IMR-90 (cell line): ENCODE results near the gene HSPA1A. TPM values are rescaled to one million over a fixed set of nuclear protein-coding genes. Genes with fewer than 3 reads are reported as not detected.

Source experiments
- ATAC-seq: fragments of 200-7000 bp; cut with Tn5 transposase; 2 replicates; pipeline ENCODE4 v1.9.1; 2020; ENCODE audit warnings: low read depth, mild to moderate bottlenecking, moderate library complexity
- BruUV-seq: library from RNA; stranded (reverse); fragments of 400-500 nt; replicated peaks from 2 replicates; lab custom pipeline; 2021; lab: Mats Ljungman, UMichigan
- CTCF ChIA-PET: fragments of 300-600 bp; formaldehyde crosslinking; extraction: SDS; loops from one replicate; lab custom pipeline; 2021; ENCODE audit warnings: antibody characterized with exemption; lab: Yijun Ruan, JAX
- POLR2A ChIA-PET: fragments of 300-600 bp; sonication (Branson Sonifier 250); formaldehyde crosslinking; loops from one replicate; lab custom pipeline; 2022; ENCODE audit warnings: antibody characterized with exemption; ENCODE audit not compliant: unreplicated experiment; lab: Charles Lee
- DNase-seq: peaks from one replicate; pipeline ENCODE4 v3.0.0; 2013
- H2AFZ ChIP-seq: replicated peaks from 2 replicates; pipeline ENCODE3; 2013; ENCODE audit warnings: low read length, mild to moderate bottlenecking; ENCODE audit not compliant: poor library complexity
- H2AK5ac ChIP-seq: 2 replicates; pipeline ENCODE4 v1.6.1; 2013; ENCODE audit warnings: low read depth, low read length, inconsistent platforms
- H2AK9ac ChIP-seq: replicated peaks from 2 replicates; pipeline ENCODE3; 2013; ENCODE audit warnings: mild to moderate bottlenecking, low read depth, low read length, moderate library complexity; ENCODE audit not compliant: poor library complexity
- H2BK120ac ChIP-seq: 2 replicates; pipeline ENCODE4 v1.6.1; 2013; ENCODE audit warnings: low read depth, low read length, inconsistent platforms
- H2BK15ac ChIP-seq: 3 replicates; pipeline ENCODE4 v1.6.1; 2013; ENCODE audit warnings: low read depth, low read length, inconsistent platforms
- H2BK20ac ChIP-seq: 2 replicates; pipeline ENCODE4 v1.6.1; 2013; ENCODE audit warnings: low read depth, mild to moderate bottlenecking, inconsistent platforms, low read length, moderate library complexity
- H2BK5ac ChIP-seq: 2 replicates; pipeline ENCODE4 v1.6.1; 2013; ENCODE audit warnings: mild to moderate bottlenecking, low read depth, low read length, inconsistent platforms; ENCODE audit not compliant: poor library complexity, severe bottlenecking
- H3K14ac ChIP-seq: replicated peaks from 2 replicates; pipeline ENCODE4 v1.6.1; 2013; ENCODE audit warnings: low read depth, low read length, inconsistent platforms
- H3K18ac ChIP-seq: 2 replicates; pipeline ENCODE4 v1.6.1; 2013; ENCODE audit warnings: low read depth, low read length, control low read depth
- H3K23ac ChIP-seq: 2 replicates; pipeline ENCODE4 v1.6.1; 2013; ENCODE audit warnings: low read depth, low read length, inconsistent platforms
- H3K27ac ChIP-seq: 2 replicates; pipeline ENCODE4 v1.5.1; 2013; ENCODE audit warnings: mild to moderate bottlenecking, control low read depth, low read length; ENCODE audit not compliant: insufficient read depth
- H3K27me3 ChIP-seq: 2 replicates; pipeline ENCODE4 v1.6.1; 2013; ENCODE audit warnings: low read length; ENCODE audit not compliant: control insufficient read depth, insufficient read depth
- H3K36me3 ChIP-seq: 2 replicates; pipeline ENCODE4 v1.6.1; 2013; ENCODE audit warnings: low read length, mixed read lengths; ENCODE audit not compliant: control insufficient read depth, insufficient read depth
- H3K4ac ChIP-seq: 2 replicates; pipeline ENCODE4 v1.6.1; 2013; ENCODE audit warnings: low read depth, low read length, inconsistent platforms
- H3K4me1 ChIP-seq: 2 replicates; pipeline ENCODE4 v1.6.1; 2013; ENCODE audit warnings: low read length, mixed read lengths; ENCODE audit not compliant: control insufficient read depth, insufficient read depth
- H3K4me2 ChIP-seq: 2 replicates; pipeline ENCODE4 v1.6.1; 2013; ENCODE audit warnings: low read depth, mild to moderate bottlenecking, control low read depth, low read length, moderate library complexity
- H3K4me3 ChIP-seq: 2 replicates; pipeline ENCODE4 v1.5.1; 2013; ENCODE audit warnings: low read depth, mild to moderate bottlenecking, control low read depth, low read length, moderate library complexity; ENCODE audit not compliant: insufficient read depth
- H3K56ac ChIP-seq: 2 replicates; pipeline ENCODE4 v1.6.1; 2013; ENCODE audit warnings: low read length, inconsistent platforms; ENCODE audit not compliant: insufficient read depth; ENCODE audit errors: extremely low read depth
- H3K79me1 ChIP-seq, 2 experiments: 2 replicates each; pipeline ENCODE4 v1.6.1; 2013; ENCODE audit warnings: low read length in 2 of 2, inconsistent platforms in 1 of 2, low read depth in 1 of 2
- H3K9ac ChIP-seq: 2 replicates; pipeline ENCODE4 v1.6.1; 2013; ENCODE audit warnings: low read depth, low read length, control low read depth
- H3K9me1 ChIP-seq: 2 replicates; pipeline ENCODE4 v1.6.1; 2013; ENCODE audit warnings: low read length, inconsistent platforms; ENCODE audit not compliant: insufficient read depth
- H3K9me3 ChIP-seq: 2 replicates; pipeline ENCODE4 v1.6.1; 2013; ENCODE audit warnings: low read length; ENCODE audit not compliant: control insufficient read depth, insufficient read depth
- H4K20me1 ChIP-seq: 2 replicates; pipeline ENCODE4 v1.6.1; 2013; ENCODE audit warnings: low read length, inconsistent platforms; ENCODE audit not compliant: insufficient read depth
- H4K5ac ChIP-seq: 2 replicates; pipeline ENCODE4 v1.6.1; 2013; ENCODE audit warnings: mild to moderate bottlenecking, low read depth, low read length, control low read depth
- H4K8ac ChIP-seq, 2 experiments: 2 replicates each; pipeline ENCODE4 v1.6.1; 2013; ENCODE audit warnings: low read depth in 2 of 2, low read length in 2 of 2, control low read depth in 1 of 2, inconsistent platforms in 1 of 2
- H4K91ac ChIP-seq: 2 replicates; pipeline ENCODE4 v1.6.1; 2013; ENCODE audit warnings: low read depth, low read length, inconsistent platforms; ENCODE audit not compliant: insufficient read depth
- CEBPB ChIP-seq: IDR thresholded peaks from 2 replicates; pipeline ENCODE4 v1.6.1; 2012; ENCODE audit warnings: low read depth, low read length, improper control_type of control experiment
- CHD1 ChIP-seq: IDR thresholded peaks from 2 replicates; pipeline ENCODE4 v1.6.1; 2012; ENCODE audit warnings: low read depth, low read length, improper control_type of control experiment
- CTCF ChIP-seq: conservative IDR thresholded peaks from 2 replicates; pipeline ENCODE4 v1.5.1; 2012; ENCODE audit warnings: mild to moderate bottlenecking, low read depth, low read length, improper control_type of control experiment
- FOS ChIP-seq: fragments of 150-350 bp; IDR thresholded peaks from 2 replicates; pipeline ENCODE4 v1.6.1; 2016; ENCODE audit warnings: low read depth, low read length
- MAFK ChIP-seq: IDR thresholded peaks from 2 replicates; pipeline ENCODE4 v1.6.1; 2012; ENCODE audit warnings: low read depth, low read length, improper control_type of control experiment
- MAZ ChIP-seq: IDR thresholded peaks from 2 replicates; pipeline ENCODE4 v1.6.1; 2012; ENCODE audit warnings: low read depth, mild to moderate bottlenecking, low read length, improper control_type of control experiment, moderate library complexity, borderline replicate concordance
- MXI1 ChIP-seq: IDR thresholded peaks from 2 replicates; pipeline ENCODE4 v1.6.1; 2012; ENCODE audit warnings: low read depth, mild to moderate bottlenecking, low read length, moderate library complexity, borderline replicate concordance
- NFE2L2 ChIP-seq: fragments of 150-350 bp; IDR thresholded peaks from 2 replicates; pipeline ENCODE4 v1.6.1; 2016; ENCODE audit warnings: low read depth, mild to moderate bottlenecking, low read length
- POLR2A ChIP-seq: IDR thresholded peaks from 2 replicates; pipeline ENCODE4 v1.6.1; 2012; ENCODE audit warnings: mild to moderate bottlenecking, low read depth, low read length
- RAD21 ChIP-seq: IDR thresholded peaks from 2 replicates; pipeline ENCODE4 v1.6.1; 2012; ENCODE audit warnings: low read length, improper control_type of control experiment
- RCOR1 ChIP-seq: IDR thresholded peaks from 2 replicates; pipeline ENCODE4 v1.6.1; 2012; ENCODE audit warnings: mild to moderate bottlenecking, low read length, improper control_type of control experiment; ENCODE audit not compliant: insufficient replicate concordance
- RFX5 ChIP-seq: IDR thresholded peaks from 2 replicates; pipeline ENCODE4 v1.8.0; 2012; ENCODE audit warnings: low read depth, mild to moderate bottlenecking, low read length, moderate library complexity
- USF2 ChIP-seq: fragments of 150-350 bp; IDR thresholded peaks from 2 replicates; pipeline ENCODE4 v1.6.1; 2017; ENCODE audit warnings: mild to moderate bottlenecking, antibody characterized with exemption, low read length, low read depth
- WGBS, 2 experiments: methylation state at CpG; one replicate each; pipeline versions ENCODE4 v1.1.5 to v1.1.7; 2013; ENCODE audit warnings: missing lambda C conversion rate in 2 of 2; ENCODE audit not compliant: insufficient read length in 1 of 2; ENCODE audit errors: extremely low coverage in 2 of 2; 5-methylcytosine and 5-hydroxymethylcytosine counted together
- dilution Hi-C: fragments of 300-500 bp; cut with HindIII; formaldehyde crosslinking; loops from one replicate; pipeline ENCODE4 v1.14.3; 2018; ENCODE audit warnings: low sequenced_read_pairs; ENCODE audit not compliant: unreplicated experiment
- in situ Hi-C: fragments of 300-500 bp; cut with MboI; formaldehyde crosslinking; loops from 3 replicates; pipeline ENCODE4 v1.14.3; 2019; ENCODE audit warnings: low sequenced_read_pairs, inconsistent platforms, mixed read lengths
- intact Hi-C: fragments of 100-400 bp; cut with micrococcal nuclease; formaldehyde crosslinking; loops from 2 replicates; pipeline ENCODE4 v1.10.0; 2022
- polyA plus RNA-seq, 3 experiments: library from polyadenylated mRNA; depleted of rRNA; stranded (reverse); fragments of >200 nt; gene quantifications; 2 replicates each; pipeline ENCODE4 v1.2.3, GENCODE V29; 2012; ENCODE audit warnings: low replicate concordance in 1 of 3
- total RNA-seq: library from RNA; depleted of rRNA; stranded (reverse); fragments of >200 nt; gene quantifications from 2 replicates; pipeline ENCODE4 v1.2.3, GENCODE V29; 2012
- TF ChIP-seq, protein P1 (sequence below): fragments of 150-350 bp; IDR thresholded peaks from 2 replicates; pipeline ENCODE4 v1.6.1; 2016; ENCODE audit warnings: low read depth, mild to moderate bottlenecking, low read length, moderate library complexity, borderline replicate concordance

The HSPA1A gene
- total and polyA plus RNA-seq, 2 of the 4 experiments (the other 2 are of a cell fraction) = 94.6 to 95.3 TPM

- Histone ChIP-seq H3K18ac (no peak overlapping the region), H2AK5ac (no peak overlapping the region), H2BK5ac (no peak overlapping the region), H3K14ac (no peak overlapping the region), H3K79me1 (peaks cover 0 to 8% of the 10 kb centered on the region in 2 experiments; a peak in 1 of 4 replicates), H3K4me2 (no peak overlapping the region), H2BK20ac (no peak overlapping the region), H2AFZ (peak overlapping the region; percentile 32), H3K4me3 (no peak overlapping the region), H2BK120ac (no peak overlapping the region), H2BK15ac (no peak overlapping the region), H3K27me3 (no peaks in the 10 kb centered on the region), H4K20me1 (no peaks in the 10 kb centered on the region), H3K4me1 (peaks cover 10% of the 10 kb centered on the region), H4K91ac (no peak overlapping the region), H3K9me3 (no peaks in the 10 kb centered on the region), H2AK9ac (no peak overlapping the region), H3K36me3 (peaks cover 68% of the 10 kb centered on the region), H3K4ac (no peak overlapping the region), H3K27ac (no peak overlapping the region), H3K9me1 (0 out of 2 replicates have a peak, but pooled peaks cover 8% of the 10 kb centered on the region), H3K56ac (no peak overlapping the region), H3K9ac (no peak overlapping the region), H4K5ac (no peak overlapping the region), H3K23ac (no peak overlapping the region), H4K8ac (no peak overlapping the region)
- dilution Hi-C loops = no loop called here
- in situ Hi-C loops = no loop called here
- ATAC-seq (no peak), DNase-seq (no peak)
- ChIA-PET CTCF (interaction anchor here (1.4 kb wide), 1 partner anchor 10 kb away, joined by 3 read pairs; no protein-coding TSS in a partner anchor), POLR2A (no interaction called here)
- BruUV-seq = no TSS peak
- WGBS, 2 experiments = 100% methylated on average over 4 of the region's 23 CpGs; no CpG with 5 or more reads in 1 of the 2 experiments
- intact Hi-C loops = no loop called here
- TF ChIP-seq MAZ (no peak), CEBPB (no peak), RCOR1 (no peak), RAD21 (no peak), RFX5 (no peak), POLR2A (no peak), NFE2L2 (no peak), FOS (no peak), CTCF (no peak), USF2 (no peak), MXI1 (no peak), MAFK (no peak), CHD1 (no peak)
- TF ChIP-seq, protein P1, sequence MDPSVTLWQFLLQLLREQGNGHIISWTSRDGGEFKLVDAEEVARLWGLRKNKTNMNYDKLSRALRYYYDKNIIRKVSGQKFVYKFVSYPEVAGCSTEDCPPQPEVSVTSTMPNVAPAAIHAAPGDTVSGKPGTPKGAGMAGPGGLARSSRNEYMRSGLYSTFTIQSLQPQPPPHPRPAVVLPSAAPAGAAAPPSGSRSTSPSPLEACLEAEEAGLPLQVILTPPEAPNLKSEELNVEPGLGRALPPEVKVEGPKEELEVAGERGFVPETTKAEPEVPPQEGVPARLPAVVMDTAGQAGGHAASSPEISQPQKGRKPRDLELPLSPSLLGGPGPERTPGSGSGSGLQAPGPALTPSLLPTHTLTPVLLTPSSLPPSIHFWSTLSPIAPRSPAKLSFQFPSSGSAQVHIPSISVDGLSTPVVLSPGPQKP = no peak
Measured at GRCh38 chr6:31781244-31782125, 33.9 kb upstream of the HSPA1A start.
